Hippocampal formation (tissue), 2 donors: ENCODE data around the gene METRN.
"Not testable (repeated sequence)": the region's sequence is repeated elsewhere in the genome, so short reads cannot be mapped to it uniquely, and the experiment has no call there.

ENCODE experiments used
- DNase-seq, 2 donors: peaks; one replicate each; lab custom pipeline; 2025; lab: John Stamatoyannopoulos, UW

The METRN gene

DNA sequence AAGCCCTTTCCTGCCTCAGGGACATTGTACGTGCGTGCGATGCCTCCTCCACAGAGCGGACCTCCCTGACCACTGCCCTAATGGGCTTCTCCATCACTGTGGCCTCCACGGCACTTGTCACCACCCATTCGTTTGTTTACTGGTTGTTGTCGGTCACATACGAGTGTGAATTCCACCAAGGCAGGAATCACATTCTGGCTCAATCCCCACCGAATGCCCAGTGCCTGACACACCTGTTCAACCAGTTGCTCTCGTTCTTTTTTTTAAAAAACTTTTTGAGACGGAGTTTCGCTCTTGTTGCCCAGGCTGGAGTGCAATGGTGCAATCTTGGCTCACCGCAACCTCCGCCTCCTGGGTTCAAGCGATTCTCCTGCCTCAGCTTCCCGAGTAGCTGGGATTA lies 23.7 kb upstream of the METRN start:
- not testable (repeated sequence) for DNase-seq

DNA sequence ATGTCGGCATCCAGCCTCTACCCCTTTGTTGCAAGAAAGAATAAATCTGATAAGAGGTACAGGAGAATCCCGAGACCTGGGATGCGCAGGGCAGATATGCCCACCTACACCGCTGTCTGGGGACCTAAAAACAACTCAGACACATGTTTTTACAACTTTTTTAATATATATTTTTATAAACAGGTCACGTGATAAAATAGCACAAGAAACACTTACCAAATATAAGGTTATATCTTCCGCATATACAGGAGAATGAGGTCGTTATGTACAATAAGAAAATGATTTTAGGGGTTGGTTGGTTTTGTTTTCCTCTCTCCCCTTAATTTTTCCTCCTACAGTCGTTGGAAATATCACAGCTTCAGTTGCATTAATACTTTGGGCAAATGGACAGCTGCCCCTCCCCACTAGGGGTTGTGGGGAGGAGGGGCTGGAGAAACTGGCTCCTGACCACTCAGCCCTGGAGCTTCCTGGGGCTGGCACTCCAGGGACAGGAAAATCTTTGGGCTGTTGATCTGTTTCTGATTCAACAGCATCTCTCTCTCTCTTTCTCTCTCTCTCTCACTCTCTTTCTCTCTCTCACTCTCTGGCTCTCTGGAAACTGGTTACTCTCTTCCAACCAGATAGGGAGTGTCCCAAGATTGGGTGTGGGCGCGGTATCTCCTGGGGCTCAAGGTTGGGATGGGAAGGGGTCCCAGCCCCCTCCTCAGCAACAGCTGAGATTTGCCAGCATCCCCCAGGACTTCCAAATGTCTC lies 22.4 kb upstream of the METRN start:
- DNase-seq: no peak

DNA sequence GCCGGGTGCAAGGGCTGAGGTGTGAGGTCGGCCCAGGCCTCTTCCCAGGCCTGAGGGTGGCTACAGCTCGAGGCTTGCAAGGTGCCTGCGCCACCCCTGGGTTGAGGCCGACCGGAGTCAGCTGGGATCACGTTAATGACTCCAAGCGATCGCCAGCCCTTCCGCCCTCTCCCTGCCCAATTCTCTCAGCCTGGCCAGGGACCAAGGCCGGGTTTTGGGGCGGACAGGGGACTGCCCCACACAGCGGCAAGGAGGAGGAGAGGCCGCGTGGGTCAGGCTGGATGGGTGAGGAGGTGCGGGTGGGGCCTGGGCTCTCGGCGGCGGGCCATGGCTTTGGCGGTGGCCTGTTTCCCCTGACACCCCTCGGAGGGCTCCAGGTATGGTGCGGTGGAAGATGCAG lies 21.6 kb upstream of the METRN start:
- DNase-seq: no peak

DNA sequence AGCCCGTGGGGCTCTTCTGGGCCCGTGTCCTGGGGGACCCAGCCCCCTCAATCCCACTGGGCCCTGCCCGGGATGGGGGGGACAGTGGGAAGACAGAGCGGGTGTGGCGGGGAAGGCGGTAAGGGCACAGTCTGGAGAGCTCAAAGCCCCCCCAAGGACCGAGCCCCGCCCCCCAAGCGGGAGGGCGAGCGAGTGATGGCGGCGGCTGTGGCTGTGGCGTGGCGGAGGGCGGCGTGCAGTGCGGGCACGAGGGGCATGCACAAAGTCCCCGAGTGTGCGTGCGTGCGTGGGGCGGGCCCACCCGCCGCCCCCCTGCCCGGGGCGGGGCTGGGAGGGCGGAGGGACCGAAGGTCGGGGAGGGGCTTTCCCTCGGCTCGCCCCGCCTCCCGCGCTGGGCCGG lies 21.2 kb upstream of the METRN start:
- DNase-seq: no peak

DNA sequence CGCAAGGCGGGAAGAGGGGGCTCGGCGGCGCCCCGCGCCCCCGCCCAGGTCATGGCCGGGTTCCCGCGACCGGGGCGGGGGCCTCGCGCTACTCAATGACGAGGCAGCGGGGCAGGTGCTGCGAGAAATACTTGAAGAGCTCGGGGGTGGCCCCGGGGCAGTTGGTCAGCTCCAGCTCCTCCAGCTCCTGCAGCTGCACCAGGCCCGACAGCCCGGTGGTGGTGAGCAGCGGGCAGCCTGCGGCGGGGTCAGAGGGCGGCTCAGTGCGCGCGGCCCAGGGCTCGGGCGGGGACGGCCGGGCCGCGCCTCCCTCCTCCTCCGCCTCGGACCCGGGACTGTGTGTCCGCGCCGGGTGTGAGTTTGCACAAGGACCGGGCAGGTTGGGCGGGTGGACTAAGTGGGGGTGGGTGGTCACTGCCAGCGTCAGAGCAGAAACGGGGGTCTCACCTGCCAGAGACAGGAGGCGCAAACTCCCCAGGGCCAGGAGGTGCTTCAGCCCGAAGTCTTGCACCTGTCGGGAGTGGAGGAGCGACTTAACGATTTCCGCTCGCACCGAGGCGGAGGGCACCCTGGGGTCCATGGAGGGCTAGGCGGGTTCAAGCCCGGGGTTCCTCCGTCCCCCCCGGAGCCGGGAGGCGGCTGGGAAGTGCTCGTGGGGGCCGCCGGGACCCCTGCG lies 20.6 kb upstream of the METRN start:
- DNase-seq: no peak

DNA sequence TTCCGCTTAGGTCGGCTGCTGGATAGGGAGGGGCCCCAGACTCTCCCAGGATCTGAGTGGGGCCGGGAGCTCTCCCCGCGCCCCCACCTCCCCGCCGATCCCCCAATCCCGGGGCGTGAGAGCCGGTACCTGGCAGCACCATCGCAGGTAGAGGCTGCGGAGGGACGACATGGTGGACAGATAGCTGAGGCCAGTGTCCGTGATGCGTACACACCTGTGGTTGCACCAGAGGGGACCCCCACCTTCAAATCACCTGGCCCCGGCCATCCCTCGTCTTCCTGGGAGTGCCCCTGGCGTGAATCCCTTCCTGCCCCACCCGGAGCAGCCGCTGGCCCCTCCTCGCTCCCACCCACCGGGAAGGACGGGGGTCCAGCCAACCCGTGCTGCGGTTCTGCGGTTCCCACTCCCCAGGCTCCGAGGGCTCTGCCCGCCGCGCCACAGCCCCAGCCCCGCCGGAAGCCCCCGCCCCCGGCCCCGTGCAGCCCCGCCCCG lies 20.0 kb upstream of the METRN start:
- no peak for DNase-seq

DNA sequence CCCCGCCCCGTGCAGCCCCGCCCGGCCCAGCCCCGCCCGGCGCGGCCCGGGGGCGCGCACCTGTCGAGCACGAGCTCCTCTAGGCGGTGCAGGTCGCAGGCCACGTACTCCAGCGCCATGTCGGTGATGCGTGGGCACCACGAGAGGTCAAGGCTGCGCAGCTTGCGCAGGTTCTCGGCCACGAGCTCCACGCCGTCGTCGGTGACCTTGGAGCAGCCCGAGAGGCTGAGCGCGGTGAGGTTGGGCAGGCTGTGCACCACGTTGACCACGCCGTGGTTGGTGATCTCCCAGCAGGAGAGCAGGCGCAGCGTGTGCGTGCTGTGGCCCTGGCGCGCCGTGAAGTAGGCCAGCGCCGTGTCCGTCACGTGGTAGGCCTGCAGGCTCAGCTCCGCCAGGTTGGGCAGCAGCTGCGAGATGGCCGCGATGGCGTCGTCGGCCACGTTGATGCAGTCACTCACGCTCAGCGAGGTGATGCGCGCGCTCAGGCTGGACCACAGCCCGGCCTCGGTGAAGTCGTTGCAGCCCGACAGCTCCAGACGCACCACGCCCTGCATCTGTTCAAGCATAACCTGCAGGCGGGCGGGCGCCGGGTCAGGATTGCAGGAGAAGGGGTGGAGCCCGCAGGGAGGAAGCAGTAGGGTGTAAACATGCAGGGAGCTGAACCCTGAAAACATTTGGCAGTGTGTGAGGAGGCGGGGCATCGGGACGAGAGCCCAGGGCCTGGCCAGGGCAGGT lies 19.4 kb upstream of the METRN start:
- DNase-seq: no peak

DNA sequence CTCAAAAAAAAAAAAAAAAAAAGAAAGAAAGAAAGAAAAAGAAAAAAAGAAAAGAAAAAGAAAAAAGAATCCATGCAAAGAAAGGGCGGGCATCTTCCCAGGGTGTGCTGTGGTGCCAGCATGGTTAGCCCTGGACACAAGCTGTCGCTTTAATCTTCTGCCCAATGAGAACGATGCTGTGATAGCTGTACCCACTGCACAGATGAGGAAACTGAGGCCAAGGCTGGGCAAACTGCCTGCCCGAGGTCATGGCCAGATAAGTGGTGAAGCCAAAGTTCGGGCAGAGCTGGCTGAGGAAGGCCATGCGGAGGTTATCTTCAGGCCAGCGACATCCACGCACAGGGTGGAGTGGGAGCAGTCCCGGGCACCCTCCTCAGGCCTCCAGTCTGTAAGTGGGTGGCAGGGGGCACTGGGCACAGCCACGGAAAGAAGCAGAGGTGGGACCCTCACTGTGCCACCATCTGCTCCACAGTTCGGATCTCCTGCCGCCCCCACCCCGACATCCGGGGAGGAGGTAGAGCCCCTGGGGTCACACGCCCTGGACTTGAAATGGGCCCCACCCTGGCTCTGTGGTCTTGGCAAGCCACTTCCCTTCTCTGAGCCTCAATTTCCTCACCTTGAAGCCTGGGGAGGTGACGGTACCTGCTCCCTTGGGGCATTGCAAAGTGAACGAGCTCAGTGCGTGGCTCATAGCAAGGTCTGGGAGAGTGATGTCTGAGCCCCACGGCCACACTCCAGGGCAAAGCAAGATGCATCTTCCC lies 15.8 kb upstream of the METRN start:
- DNase-seq: no peak

DNA sequence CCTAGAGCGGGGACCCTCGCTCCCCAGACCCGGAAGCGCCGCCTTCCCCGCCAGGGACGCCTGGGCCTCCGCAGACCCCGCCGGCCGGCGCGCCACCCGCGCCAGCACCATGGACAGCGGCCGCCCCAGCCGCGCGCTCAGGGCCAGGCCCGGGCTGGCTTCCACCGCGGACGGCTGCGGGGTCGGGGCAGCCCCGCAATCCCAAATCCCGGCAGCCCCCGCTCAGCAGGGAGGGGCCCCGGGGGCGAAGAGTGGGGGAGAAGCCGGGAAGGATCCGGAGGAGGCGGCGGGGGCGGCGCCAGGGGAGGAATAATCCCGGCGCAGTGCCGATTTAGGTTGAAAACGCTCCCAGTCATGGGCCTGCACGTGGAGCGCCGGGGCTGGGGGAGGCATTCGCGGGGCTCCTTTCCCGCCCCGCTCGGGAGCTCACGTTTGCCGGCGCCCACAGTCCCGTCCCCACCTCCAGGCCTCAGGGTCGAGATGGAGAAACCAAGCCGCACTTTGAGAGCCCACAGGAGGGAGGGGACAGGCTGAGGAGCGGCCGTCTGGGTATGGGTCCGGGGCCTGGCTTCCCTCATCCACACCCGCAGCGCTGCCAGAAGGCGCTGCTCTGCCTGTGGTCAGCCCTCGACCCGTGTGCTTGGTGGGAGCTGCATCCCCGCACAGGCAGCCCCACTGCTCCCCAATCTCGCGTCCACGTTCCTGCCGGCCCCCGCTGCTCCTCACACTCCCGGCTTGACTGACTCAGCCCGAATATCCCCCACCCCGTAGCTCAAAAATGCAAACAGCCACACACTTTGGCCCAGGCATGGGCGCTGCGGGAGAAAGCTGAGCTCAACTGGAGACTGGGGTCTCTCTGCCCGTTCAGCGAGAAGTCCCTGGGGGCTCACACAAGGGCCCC lies 14.0 kb upstream of the METRN start:
- no peak for DNase-seq

DNA sequence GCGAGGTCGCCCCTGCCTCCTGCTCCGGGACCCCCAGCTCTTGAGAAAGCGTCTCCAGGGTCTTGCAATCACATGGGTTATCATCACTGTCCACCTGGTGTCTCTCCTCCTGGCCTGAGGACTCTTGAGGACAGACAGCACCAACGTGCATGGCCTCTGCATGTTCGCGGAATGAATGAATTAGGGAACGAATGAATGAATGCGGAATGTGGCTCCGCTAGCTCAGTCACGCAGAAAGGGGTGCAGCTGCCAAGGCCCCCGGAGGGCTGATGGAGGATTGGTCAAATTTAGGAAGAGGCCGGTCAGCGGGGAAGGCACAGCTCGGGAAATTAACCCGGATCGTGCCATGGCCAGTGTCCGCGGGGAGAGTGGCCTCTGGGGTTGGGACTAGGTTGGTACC lies 12.6 kb upstream of the METRN start:
- DNase-seq: no peak

DNA sequence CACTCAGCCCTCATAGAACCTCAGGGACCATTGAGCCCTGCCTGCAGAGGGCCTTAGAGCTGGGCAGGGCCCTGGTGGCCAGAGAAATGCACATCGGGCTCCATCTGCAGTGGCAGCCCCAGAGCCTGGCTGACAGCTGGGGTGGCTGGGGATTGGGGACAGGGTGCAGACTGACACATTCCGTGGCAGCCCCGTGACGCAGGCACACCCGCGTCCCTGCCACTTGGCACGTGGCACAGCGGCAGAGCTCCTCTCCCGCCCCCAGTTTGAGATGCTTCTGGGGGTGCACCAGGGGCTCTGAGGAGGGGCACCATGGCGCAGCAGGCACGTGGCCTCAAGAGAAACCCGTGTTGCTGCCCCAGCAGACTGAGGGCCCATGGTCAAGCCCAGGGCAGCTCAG lies 11.5 kb upstream of the METRN start:
- DNase-seq: no peak

DNA sequence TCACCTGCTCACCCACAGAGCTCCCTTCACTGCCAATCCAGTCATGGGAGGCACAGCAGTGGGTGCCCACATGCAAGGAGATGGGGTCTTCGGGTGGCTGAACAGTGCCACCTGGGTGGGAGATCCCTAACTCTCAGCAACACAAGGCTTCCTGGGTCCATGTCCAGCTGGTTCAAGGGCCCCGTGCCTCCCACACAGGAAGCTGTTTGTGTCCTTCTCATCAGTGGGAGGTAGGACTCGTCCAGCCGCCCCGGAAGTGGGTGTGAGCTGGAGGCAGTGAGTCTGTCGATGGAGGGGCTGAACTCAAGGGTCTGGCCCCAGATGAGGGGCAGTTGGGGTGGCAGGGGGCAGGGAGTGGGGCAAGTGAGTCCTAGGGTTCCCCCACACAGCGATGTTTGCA lies 10.9 kb upstream of the METRN start:
- no peak for DNase-seq

DNA sequence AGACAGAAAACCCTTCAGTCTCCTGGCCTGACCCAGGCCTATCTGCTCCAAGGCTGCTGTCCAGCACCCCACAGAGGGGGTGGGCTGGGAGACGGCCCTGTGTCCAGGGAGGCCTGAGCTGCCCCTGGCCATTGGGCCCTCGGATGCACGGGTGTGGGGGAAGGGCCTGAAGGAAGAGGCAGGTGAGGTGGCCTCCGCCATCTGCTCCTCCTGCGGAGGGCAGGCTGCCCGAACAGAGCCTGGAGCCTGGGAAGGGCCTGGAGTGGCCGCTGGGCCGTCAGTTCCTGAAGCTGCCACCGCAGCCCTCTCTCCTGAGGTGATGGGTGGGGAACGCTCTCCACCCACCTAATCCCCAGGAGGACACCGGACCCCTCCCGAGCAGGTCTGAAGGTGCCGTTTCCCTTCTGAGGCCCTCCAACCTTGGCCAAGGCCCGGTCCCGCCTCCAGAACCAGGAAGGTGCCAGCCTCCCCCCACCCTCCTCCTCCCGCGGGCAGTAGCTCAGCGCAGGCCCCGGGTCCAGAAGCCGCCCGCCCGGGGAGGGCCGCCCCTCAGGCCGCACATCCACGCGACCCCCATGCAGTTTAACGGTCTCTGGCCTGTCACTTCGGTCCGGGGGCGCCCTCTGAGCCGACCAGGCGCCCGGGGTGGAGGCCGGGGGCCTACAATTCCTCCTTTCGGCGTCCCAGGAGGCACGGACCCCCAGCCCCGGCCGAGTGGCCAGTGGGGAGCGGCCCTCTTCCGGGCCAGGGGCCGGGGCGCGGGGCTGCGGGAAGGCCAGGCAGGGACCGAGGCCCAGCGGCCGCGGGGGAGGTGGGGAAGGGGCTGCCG lies 10.2 kb upstream of the METRN start:
- DNase-seq: no peak

DNA sequence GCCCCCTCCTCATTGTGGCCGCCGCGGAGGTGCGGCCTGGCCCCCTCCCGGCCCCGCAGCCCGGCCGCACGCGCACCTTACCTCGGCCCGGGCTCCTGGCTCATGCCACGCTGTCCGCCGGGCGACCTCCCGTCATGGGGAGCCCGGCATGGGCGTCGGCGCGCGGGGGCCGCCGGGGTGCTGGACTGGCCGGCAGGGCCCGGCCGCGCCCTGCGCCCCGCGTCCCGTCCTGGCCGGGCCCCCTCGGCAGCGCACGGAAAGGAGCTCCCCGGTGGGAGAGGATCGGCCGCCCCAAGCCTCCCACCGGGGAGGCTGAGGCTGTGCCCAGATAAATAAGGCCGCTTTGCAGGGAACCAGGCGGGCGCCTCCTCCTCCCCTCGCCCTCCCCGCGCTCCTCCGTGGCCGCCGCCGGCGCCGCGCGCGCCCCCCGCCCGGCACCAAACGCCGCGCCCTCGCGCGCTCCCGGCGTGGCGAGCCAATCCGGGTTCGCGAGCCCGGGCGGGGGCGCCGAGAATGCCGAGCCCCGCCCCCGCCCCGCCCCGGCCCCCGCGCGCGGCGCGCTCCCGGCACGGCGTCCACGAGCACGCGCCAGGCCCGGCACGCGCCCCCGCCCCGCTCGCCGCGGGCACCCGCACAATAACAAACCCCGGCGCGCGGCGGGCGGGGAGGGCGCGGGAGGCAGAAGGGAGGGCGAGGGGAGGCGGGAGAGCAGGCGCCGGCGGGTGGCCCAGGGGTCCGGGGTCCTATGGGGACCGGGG lies 9.3 kb upstream of the METRN start, which contains the start of gene FBXL16:
Gene FBXL16 (minus strand): TSS at position 371 of the 758 bp plus-strand sequence. CDS start 8,396 bp downstream, outside the sequence.
- peak; percentile 39 to 41 for DNase-seq

DNA sequence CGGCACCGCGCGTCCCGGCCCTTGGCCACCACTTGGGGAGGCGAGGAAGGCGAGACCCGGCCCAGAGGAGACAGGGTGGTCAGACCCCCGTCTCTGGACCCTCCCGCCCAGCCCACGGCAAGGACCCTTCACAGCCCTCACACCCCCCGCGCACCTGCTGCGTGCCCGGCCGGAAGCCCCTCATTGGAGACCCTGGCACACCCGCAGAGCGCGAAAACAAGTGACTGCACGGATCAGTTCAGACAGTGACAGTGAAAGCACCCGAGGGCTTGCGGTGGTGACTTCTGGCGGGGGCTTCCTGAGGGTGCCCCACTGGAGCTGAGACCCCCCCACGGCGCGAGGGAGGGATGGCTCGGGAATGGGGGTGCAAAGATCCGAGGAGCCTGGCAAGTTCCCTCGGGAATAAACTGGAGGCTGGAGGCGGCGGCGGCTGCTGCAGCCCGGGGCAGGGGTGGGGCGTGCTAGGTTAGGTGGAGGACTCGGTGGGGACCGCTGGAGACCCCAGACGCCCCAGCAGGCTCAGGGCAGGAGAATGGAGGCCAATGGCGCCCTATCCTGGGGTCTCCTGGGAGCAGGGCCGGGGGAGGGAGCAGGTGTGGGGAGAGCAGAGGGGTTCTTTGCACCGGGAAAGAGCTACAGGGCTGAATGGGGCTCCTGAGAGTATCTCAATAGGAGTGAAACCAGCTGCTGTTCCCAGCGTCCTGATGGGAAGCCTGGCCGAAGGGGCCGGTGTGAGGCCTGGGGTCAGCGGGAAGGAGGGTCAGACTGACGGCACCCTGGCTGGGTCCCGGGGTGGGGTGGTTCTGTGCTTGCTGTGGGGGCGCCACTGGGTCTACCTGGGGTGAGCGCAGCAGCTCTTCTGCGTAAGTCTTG lies 8.5 kb upstream of the METRN start:
- no peak for DNase-seq

DNA sequence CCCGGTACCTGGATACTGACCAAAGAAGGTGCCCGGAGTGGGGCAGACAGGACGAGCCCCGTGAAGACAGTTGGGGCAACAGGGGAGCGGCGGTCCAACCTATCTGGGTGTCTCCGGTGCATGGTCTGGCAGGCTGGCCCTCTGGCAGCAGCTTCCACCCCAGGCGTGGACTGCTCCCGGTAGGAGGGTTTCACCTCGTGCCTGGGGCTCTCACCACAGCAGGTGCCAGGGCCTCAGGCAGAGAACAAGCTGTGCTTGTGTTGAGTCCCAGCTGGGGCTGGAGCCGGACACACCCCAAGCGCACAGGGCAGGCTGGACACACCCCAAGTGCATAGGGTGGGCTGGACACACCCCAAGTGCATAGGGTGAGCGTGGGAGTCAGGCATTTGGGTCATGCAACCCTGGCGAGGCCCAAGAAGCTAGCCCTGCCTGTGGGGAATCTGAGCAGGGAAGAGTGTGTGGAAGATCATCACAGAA lies 7.8 kb upstream of the METRN start:
- no peak for DNase-seq

DNA sequence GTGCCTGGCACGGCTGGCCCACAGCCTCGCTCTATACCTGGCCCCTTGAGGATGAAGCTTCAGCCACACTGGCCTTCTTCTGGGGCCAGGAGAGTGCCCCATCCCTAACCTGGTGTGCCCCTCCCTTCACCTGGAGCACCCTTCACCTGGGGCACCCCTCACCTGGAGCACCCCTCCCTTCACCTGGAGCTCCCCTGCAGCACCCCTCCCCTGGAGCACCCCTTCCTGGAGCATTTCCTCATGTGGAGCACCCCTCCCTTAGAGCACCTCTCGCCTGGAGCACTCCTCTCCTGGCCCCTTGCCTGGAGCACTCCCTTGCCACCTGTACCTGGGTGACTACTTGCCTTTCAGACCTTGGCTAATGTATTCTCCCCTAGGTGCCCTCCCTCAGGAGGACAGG lies 6.9 kb upstream of the METRN start:
- DNase-seq: no peak

DNA sequence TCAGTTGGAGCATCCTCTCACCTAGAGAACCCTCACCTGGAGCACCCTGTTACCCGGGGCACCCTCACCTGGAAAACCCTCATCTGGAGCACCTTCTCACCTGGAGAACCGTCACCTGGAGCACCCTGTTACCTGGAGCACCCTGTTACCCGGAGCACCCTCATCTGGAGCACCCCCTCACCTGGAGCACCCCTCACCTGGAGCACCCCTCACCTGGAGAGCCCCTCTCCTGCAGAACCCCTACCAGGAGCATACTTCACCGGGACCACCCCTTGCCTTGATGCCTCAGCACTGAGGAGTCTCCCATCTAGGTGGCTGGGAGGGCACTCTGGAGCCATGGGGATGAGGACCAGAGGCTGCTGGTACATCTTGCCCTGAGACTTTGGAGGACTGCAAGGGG lies 6.0 kb upstream of the METRN start:
- no peak for DNase-seq
